SU-DHL-6 (cell line): ENCODE measurements around the gene MRPL39.

Source experiments
- H2AFZ ChIP-seq: fragments of 200-600 bp; sonication (generic); 2 replicates; pipeline ENCODE4 v1.6.1; 2014; ENCODE audit warnings: low read depth, mild to moderate bottlenecking, moderate library complexity, mixed read lengths, antibody characterized with exemption, low read length; ENCODE audit not compliant: severe bottlenecking
- H3F3A ChIP-seq: fragments of 200-600 bp; shearing (Covaris generic); 2 replicates; pipeline ENCODE4 v1.6.0; 2016; ENCODE audit warnings: antibody characterized with exemption, mild to moderate bottlenecking; ENCODE audit not compliant: insufficient read depth
- H3K27ac ChIP-seq: fragments of 200-600 bp; sonication (generic); 2 replicates; pipeline ENCODE4 v1.5.1; 2016; ENCODE audit warnings: low read depth, mild to moderate bottlenecking, low read length, moderate library complexity, mixed read lengths
- H3K27me3 ChIP-seq: fragments of 200-600 bp; sonication (generic), shearing (Covaris generic); 2 replicates; pipeline ENCODE4 v1.6.0; 2014; ENCODE audit warnings: mild to moderate bottlenecking, low read length
- H3K36me3 ChIP-seq: fragments of 200-600 bp; sonication (generic); 2 replicates; pipeline ENCODE4 v1.6.1; 2014; ENCODE audit warnings: mild to moderate bottlenecking, low read length, mixed read lengths
- H3K4me2 ChIP-seq: fragments of 300-600, 200-600 bp; shearing (Covaris generic), sonication (generic); 2 replicates; pipeline ENCODE4 v1.6.0; 2014; ENCODE audit warnings: low read length, low read depth, mild to moderate bottlenecking; ENCODE audit not compliant: poor library complexity, severe bottlenecking
- H3K4me3 ChIP-seq: fragments of 200-600 bp; sonication (generic); 2 replicates; pipeline ENCODE4 v1.5.1; 2014; ENCODE audit warnings: antibody characterized with exemption, low read length, mild to moderate bottlenecking, mixed read lengths; ENCODE audit not compliant: insufficient read depth, poor library complexity, severe bottlenecking
- H3K79me2 ChIP-seq: fragments of 200-600 bp; sonication (generic); 2 replicates; pipeline ENCODE4 v1.6.1; 2014; ENCODE audit warnings: mild to moderate bottlenecking, low read length, moderate library complexity; ENCODE audit not compliant: insufficient read depth
- H3K9ac ChIP-seq: fragments of 200-600 bp; sonication (generic); 2 replicates; pipeline ENCODE4 v1.7.0; 2014; ENCODE audit warnings: mild to moderate bottlenecking, low read length
- H3K9me2 ChIP-seq: fragments of 200-600 bp; sonication (generic); replicated peaks from 2 replicates; pipeline ENCODE4 v1.6.1; 2014; ENCODE audit warnings: low read length; ENCODE audit not compliant: insufficient read depth
- H3K9me3 ChIP-seq: fragments of 200-600 bp; sonication (generic); 2 replicates; pipeline ENCODE4 v1.6.1; 2014; ENCODE audit warnings: low read length, mixed read lengths; ENCODE audit not compliant: insufficient read depth
- H4K20me1 ChIP-seq: fragments of 200-600 bp; sonication (generic); 2 replicates; pipeline ENCODE4 v1.6.1; 2014; ENCODE audit warnings: low read depth, mild to moderate bottlenecking, antibody characterized with exemption, low read length, moderate library complexity, mixed read lengths
- CTCF ChIP-seq: fragments of 200-600 bp; sonication (generic); IDR thresholded peaks from one replicate; pipeline ENCODE4 v1.5.1; 2017; ENCODE audit warnings: antibody characterized with exemption, mild to moderate bottlenecking, low read length, moderate library complexity; ENCODE audit not compliant: insufficient read depth, poor library complexity, severe bottlenecking
- EZH2phosphoT487 ChIP-seq: fragments of 200-600 bp; sonication (generic), shearing (Covaris generic); conservative IDR thresholded peaks from 2 replicates; pipeline ENCODE4 v1.6.1; 2018; ENCODE audit warnings: mild to moderate bottlenecking, antibody characterized with exemption, low read length, moderate library complexity, mixed read lengths

MRPL39 gene

GRCh38 chr21:25637851-25638659 is 30.8 kb upstream of the MRPL39 start:
- Histone ChIP-seq H3K36me3 (no peaks in the 10 kb centered on the region), H3K9me3 (no peaks in the 10 kb centered on the region), H4K20me1 (no peaks in the 10 kb centered on the region), H3F3A (peaks cover 7% of the 10 kb centered on the region; the same call in 1 of the 2 replicates), H3K27ac (peak overlapping the region; percentile 56; the same call in 1 of the 2 replicates), H3K9ac (peak overlapping the region; percentile 70), H3K27me3 (no peaks in the 10 kb centered on the region), H2AFZ (peak overlapping the region; percentile 98), H3K4me2 (peak overlapping the region; percentile 85), H3K9me2 (no peaks in the 10 kb centered on the region), H3K4me3 (peak overlapping the region; percentile 68), H3K79me2 (no peaks in the 10 kb centered on the region)
- TF ChIP-seq CTCF (no peak), EZH2phosphoT487 (no peak)

GRCh38 chr21:25636727-25637126 is 29.4 kb upstream of the MRPL39 start:
- Histone ChIP-seq H4K20me1 (no peaks in the 10 kb centered on the region), H2AFZ (no peak overlapping the region), H3K27me3 (no peaks in the 10 kb centered on the region), H3F3A (peaks cover 7% of the 10 kb centered on the region; the same call in 1 of the 2 replicates), H3K4me3 (no peak overlapping the region), H3K9ac (no peak overlapping the region), H3K9me3 (no peaks in the 10 kb centered on the region), H3K27ac (no peak overlapping the region), H3K79me2 (no peaks in the 10 kb centered on the region), H3K4me2 (no peak overlapping the region), H3K9me2 (no peaks in the 10 kb centered on the region), H3K36me3 (no peaks in the 10 kb centered on the region)
- TF ChIP-seq EZH2phosphoT487 (no peak), CTCF (no peak)

GRCh38 chr21:25635310-25635709 is 28.0 kb upstream of the MRPL39 start:
- no peak for TF ChIP-seq EZH2phosphoT487
- no peak for TF ChIP-seq CTCF
- H3K9ac ChIP-seq, result no peak overlapping the region
- H3K9me3 ChIP-seq, result no peaks in the 10 kb centered on the region
- H3K4me2 ChIP-seq, result no peak overlapping the region
- H3K27ac ChIP-seq, result no peak overlapping the region
- no peaks in the 10 kb centered on the region for H3K27me3 ChIP-seq
- no peaks in the 10 kb centered on the region for H4K20me1 ChIP-seq
- H2AFZ ChIP-seq, result no peak overlapping the region
- H3F3A ChIP-seq, result no peaks in the 10 kb centered on the region; the same call in 1 of the 2 replicates
- H3K36me3 ChIP-seq, result no peaks in the 10 kb centered on the region
- no peaks in the 10 kb centered on the region for H3K79me2 ChIP-seq
- no peak overlapping the region for H3K4me3 ChIP-seq
- H3K9me2 ChIP-seq, result no peaks in the 10 kb centered on the region
